Measurements from ENCODE around the gene PLCB2.

DNA sequence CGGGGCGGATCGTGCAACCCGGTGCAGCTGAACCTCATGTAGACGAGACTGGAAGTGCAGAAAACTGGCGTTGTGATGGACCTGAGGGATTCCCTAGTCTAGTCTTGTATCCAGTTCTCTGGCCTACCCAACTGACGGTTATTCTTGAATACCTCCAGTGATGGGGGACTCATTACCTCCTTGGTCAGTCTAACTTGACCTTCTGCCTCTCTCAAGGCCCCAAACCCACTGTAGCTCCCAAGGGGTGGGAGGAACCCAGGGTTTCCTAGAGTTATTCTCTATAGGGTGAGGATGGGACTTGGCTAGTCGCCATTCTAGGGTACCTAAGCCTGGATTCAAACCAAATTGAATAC, 57.5 kb downstream of the PLCB2 start:
- TF ChIP-seq, protein P1, sequence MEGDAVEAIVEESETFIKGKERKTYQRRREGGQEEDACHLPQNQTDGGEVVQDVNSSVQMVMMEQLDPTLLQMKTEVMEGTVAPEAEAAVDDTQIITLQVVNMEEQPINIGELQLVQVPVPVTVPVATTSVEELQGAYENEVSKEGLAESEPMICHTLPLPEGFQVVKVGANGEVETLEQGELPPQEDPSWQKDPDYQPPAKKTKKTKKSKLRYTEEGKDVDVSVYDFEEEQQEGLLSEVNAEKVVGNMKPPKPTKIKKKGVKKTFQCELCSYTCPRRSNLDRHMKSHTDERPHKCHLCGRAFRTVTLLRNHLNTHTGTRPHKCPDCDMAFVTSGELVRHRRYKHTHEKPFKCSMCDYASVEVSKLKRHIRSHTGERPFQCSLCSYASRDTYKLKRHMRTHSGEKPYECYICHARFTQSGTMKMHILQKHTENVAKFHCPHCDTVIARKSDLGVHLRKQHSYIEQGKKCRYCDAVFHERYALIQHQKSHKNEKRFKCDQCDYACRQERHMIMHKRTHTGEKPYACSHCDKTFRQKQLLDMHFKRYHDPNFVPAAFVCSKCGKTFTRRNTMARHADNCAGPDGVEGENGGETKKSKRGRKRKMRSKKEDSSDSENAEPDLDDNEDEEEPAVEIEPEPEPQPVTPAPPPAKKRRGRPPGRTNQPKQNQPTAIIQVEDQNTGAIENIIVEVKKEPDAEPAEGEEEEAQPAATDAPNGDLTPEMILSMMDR (IDR thresholded peaks at IDR 0.05; ENCODE audit: insufficient read depth, low read length): no peak
- TF ChIP-seq POLR2AphosphoS5 (IDR thresholded peaks at IDR 0.05; ENCODE audit: low read depth) (no peak), REST (IDR thresholded peaks at IDR 0.05; ENCODE audit: insufficient replicate concordance, low read depth) (no peak), GABPA (IDR thresholded peaks at IDR 0.05; ENCODE audit: low read depth) (no peak)
